DND-41 (cell line): Measurements from ENCODE around the gene LRRC56.

Source experiments
- ATAC-seq: fragments of 200-7000 bp; cut with Tn5 transposase; 3 replicates; pipeline ENCODE4 v1.9.1; 2021; ENCODE audit warnings: low read depth; ENCODE audit not compliant: insufficient read depth
- DNase-seq: peaks from one replicate; pipeline ENCODE4 v3.0.0-alpha.2; 2020
- H2AFZ ChIP-seq: 2 replicates; pipeline ENCODE4 v1.6.0; 2012; ENCODE audit warnings: low read depth, low read length
- H3K27ac ChIP-seq: 2 replicates; pipeline ENCODE4 v1.5.1; 2012; ENCODE audit warnings: low read length, inconsistent platforms
- H3K27me3 ChIP-seq: fragments of 200-600 bp; sonication (generic); 2 replicates; pipeline ENCODE4 v1.6.0; 2012; ENCODE audit warnings: low read length, mild to moderate bottlenecking, inconsistent platforms; ENCODE audit not compliant: insufficient read depth, poor library complexity
- H3K36me3 ChIP-seq: 2 replicates; pipeline ENCODE4 v1.5.1; 2012; ENCODE audit warnings: low read length, inconsistent platforms; ENCODE audit not compliant: insufficient read depth
- H3K4me1 ChIP-seq: 2 replicates; pipeline ENCODE4 v1.5.1; 2012; ENCODE audit warnings: mild to moderate bottlenecking, low read length; ENCODE audit not compliant: insufficient read depth
- H3K4me2 ChIP-seq: 2 replicates; pipeline ENCODE4 v1.6.0; 2012; ENCODE audit warnings: mild to moderate bottlenecking, moderate library complexity, low read length, inconsistent platforms; ENCODE audit not compliant: insufficient read depth
- H3K4me3 ChIP-seq, 2 experiments: fragments of 200-600 bp in 1 of 2; shearing (Covaris generic) in 1 of 2; 2 replicates each; pipeline ENCODE4 v1.5.1; 2012 to 2016; ENCODE audit warnings: inconsistent platforms in 2 of 2, low read length in 2 of 2, mild to moderate bottlenecking in 2 of 2, low read depth in 1 of 2, moderate library complexity in 1 of 2
- H3K79me2 ChIP-seq: 2 replicates; pipeline ENCODE4 v1.6.0; 2012; ENCODE audit warnings: low read length, inconsistent platforms; ENCODE audit not compliant: insufficient read depth
- H3K9ac ChIP-seq: 2 replicates; pipeline ENCODE4 v1.6.0; 2012; ENCODE audit warnings: low read depth, mild to moderate bottlenecking, inconsistent platforms, low read length, moderate library complexity
- H3K9me3 ChIP-seq: 2 replicates; pipeline ENCODE4 v1.5.1; 2012; ENCODE audit warnings: low read length, moderate library complexity, mild to moderate bottlenecking, inconsistent platforms; ENCODE audit not compliant: insufficient read depth, severe bottlenecking
- H4K20me1 ChIP-seq: 2 replicates; pipeline ENCODE4 v1.6.0; 2012; ENCODE audit warnings: low read length; ENCODE audit not compliant: insufficient read depth
- EZH2 ChIP-seq: IDR thresholded peaks from 3 replicates; pipeline ENCODE4 v1.6.1; 2012; ENCODE audit warnings: borderline replicate concordance, low read depth, mild to moderate bottlenecking, moderate library complexity, low read length, inconsistent platforms; ENCODE audit not compliant: severe bottlenecking
- TF ChIP-seq, protein P1 (sequence below): IDR thresholded peaks from 2 replicates; pipeline ENCODE4 v1.5.1; 2012; ENCODE audit warnings: borderline replicate concordance, low read length, moderate library complexity, mild to moderate bottlenecking; ENCODE audit not compliant: poor library complexity, severe bottlenecking; ENCODE audit errors: extremely low read depth

Gene LRRC56

DNA sequence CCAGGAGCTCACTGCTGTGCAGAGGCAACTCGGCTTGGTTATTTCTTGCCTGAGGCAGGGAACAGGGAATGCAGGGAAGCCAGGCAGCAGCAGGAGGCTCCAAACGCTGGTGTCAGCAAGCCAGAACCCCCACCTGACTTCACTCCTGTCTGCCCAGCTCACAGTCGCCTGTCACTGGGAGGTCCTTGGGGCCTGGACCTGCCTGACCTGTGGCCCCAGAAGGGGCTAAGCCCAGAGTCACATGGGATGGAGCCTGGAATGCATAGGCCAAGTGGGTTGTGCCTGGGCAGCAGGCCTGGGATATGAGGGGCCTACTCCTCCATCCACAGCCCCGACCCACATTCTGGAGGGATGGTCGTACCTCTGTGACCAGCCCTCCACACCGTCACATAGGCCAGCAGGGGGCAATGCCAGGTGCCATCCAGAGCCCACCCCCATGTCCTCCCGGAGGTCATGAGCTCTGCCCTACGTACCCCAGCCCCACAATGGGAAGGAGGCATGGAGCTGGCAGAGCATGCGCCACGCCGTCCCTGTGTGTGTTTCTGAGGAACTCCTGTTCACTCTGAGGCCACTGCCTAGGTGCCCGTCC, 28.7 kb downstream of the LRRC56 start:
- Histone ChIP-seq H3K4me1 (peaks cover 51% of the 10 kb centered on the region), H4K20me1 (peaks cover 43% of the 10 kb centered on the region), H3K9ac (peak overlapping the region; percentile 96; the same call in 1 of the 2 replicates), H3K4me2 (0 out of 2 replicates have a peak overlapping the region, but pooled peaks have one; percentile 15), H3K36me3 (peaks cover 45% of the 10 kb centered on the region), H3K4me3 (no peak overlapping the region), H3K79me2 (peaks cover 20% of the 10 kb centered on the region), H3K27me3 (no peaks in the 10 kb centered on the region), H3K27ac (no peak overlapping the region), H3K9me3 (no peaks in the 10 kb centered on the region), H2AFZ (no peak overlapping the region)
- DNase-seq, result no peak
- no peak for ATAC-seq
- TF ChIP-seq EZH2, result no peak
- TF ChIP-seq, protein P1, sequence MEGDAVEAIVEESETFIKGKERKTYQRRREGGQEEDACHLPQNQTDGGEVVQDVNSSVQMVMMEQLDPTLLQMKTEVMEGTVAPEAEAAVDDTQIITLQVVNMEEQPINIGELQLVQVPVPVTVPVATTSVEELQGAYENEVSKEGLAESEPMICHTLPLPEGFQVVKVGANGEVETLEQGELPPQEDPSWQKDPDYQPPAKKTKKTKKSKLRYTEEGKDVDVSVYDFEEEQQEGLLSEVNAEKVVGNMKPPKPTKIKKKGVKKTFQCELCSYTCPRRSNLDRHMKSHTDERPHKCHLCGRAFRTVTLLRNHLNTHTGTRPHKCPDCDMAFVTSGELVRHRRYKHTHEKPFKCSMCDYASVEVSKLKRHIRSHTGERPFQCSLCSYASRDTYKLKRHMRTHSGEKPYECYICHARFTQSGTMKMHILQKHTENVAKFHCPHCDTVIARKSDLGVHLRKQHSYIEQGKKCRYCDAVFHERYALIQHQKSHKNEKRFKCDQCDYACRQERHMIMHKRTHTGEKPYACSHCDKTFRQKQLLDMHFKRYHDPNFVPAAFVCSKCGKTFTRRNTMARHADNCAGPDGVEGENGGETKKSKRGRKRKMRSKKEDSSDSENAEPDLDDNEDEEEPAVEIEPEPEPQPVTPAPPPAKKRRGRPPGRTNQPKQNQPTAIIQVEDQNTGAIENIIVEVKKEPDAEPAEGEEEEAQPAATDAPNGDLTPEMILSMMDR, result no peak

DNA sequence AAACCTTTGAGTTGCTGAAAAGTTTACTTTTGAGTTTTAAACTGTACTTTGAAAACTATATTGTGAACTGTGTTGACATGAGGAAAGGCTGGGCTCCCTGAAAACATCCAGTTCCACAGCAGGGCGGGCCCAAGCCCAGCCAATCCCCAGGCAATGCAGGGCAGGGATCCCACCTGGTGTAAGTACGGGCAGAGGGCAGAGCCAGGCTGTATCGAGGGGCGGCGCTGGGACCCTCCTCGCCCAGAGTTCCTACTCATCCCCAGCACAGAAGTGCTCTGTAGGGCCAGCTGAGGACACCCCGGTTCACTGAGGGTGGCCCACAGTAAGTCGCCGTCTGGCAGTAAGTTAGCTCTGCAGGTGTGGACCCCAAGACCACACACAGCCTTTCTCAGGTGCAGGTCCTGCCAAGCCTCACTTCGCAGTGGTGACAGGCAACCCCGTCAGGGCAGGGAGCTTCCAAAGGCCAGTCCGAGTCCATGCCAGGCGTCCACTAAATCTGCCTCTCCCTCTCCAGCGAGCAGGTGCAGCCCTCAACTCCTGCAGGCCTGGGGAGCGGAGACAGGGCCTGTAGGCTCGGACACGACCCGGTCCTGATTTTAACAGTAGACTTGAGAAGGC, 29.8 kb downstream of the LRRC56 start:
- TF ChIP-seq, protein P1, result no peak
- no peak for TF ChIP-seq EZH2
- H3K9me3 ChIP-seq, result no peaks in the 10 kb centered on the region
- H3K4me1 ChIP-seq, result peaks cover 41% of the 10 kb centered on the region
- peaks cover 35% of the 10 kb centered on the region for H4K20me1 ChIP-seq
- H3K4me2 ChIP-seq, result peak overlapping the region; percentile 88
- H3K4me3 ChIP-seq, result peak overlapping the region; percentile 33 to 76; a peak in 3 of 4 replicates
- H3K27ac ChIP-seq, result peak overlapping the region; percentile 40; the same call in 1 of the 2 replicates
- peaks cover 13% of the 10 kb centered on the region; the same call in 1 of the 2 replicates for H3K79me2 ChIP-seq
- H3K9ac ChIP-seq, result peak overlapping the region; percentile 96
- ATAC-seq (no peak), DNase-seq (no peak)
- H3K36me3 ChIP-seq, result peaks cover 44% of the 10 kb centered on the region
- H3K27me3 ChIP-seq, result no peaks in the 10 kb centered on the region
- H2AFZ ChIP-seq, result no peak overlapping the region

DNA sequence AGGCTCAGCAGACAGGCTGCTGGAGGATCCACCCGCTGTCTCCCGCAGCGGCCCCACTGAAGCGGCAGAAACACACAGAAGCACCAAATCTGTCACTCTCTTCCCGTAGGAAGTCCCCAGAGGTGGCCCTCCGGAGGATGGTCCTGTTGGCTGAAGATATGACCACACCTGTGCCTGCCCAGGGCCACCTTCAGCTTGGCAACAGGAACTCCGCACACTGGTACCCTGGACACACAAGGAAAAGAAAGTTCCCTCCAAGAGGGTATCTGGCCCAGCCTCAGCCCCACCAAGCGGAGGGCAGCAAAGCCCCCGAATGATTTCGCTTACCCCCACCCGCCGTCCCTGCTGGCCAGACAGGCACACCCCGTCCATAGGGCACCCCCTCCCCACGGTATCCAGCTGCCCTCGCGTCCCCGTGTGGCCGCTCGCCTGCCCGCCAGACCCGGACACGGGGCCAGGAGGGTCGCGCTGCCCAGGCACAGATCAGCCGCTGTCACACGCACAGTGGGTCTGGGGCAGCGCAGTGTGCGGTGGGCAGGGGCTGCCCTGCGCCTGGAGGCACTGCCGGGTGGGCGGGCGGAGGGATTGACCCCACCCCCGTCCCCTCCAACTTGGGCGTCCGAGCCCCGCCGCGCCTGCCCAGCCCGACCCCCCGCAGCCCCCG, 30.4 kb downstream of the LRRC56 start:
- TF ChIP-seq, protein P1, result no peak
- no peak for TF ChIP-seq EZH2
- Histone ChIP-seq H3K79me2 (peaks cover 13% of the 10 kb centered on the region; the same call in 1 of the 2 replicates), H3K9me3 (no peaks in the 10 kb centered on the region), H3K9ac (peak overlapping the region; percentile 96), H3K27ac (peak overlapping the region; percentile 40; the same call in 1 of the 2 replicates), H4K20me1 (peaks cover 28% of the 10 kb centered on the region), H3K27me3 (no peaks in the 10 kb centered on the region), H3K4me1 (peaks cover 35% of the 10 kb centered on the region), H3K36me3 (peaks cover 38% of the 10 kb centered on the region), H2AFZ (peak overlapping the region; percentile 43; the same call in 1 of the 2 replicates), H3K4me2 (peak overlapping the region; percentile 88), H3K4me3 (peak overlapping the region; percentile 33 to 76)
- no peak for DNase-seq
- ATAC-seq, result no peak; the same call in 2 of the 3 replicates
